ENCODE data around the gene NKIRAS1.

DNA sequence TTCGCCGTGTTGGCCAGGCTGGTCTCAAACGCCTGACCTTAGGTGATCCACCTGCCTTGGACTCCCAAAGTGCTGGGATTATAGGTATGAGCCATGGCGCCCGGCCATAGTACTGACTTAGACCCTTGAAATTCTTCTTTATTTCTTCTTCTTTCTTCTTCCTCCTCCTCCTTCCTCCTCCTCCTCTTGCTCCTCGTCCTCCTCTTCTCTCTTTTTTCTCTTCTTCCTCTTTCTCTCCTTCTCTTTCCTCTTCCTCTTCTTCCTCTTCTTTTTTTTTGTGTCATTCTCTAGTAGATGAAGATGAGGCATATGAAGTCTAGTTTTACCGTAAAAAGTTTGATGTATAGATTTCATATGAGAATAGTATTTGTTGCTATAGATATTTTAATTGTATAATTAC lies 9.5 kb upstream of the NKIRAS1 start:
- TF ChIP-seq, protein P1, sequence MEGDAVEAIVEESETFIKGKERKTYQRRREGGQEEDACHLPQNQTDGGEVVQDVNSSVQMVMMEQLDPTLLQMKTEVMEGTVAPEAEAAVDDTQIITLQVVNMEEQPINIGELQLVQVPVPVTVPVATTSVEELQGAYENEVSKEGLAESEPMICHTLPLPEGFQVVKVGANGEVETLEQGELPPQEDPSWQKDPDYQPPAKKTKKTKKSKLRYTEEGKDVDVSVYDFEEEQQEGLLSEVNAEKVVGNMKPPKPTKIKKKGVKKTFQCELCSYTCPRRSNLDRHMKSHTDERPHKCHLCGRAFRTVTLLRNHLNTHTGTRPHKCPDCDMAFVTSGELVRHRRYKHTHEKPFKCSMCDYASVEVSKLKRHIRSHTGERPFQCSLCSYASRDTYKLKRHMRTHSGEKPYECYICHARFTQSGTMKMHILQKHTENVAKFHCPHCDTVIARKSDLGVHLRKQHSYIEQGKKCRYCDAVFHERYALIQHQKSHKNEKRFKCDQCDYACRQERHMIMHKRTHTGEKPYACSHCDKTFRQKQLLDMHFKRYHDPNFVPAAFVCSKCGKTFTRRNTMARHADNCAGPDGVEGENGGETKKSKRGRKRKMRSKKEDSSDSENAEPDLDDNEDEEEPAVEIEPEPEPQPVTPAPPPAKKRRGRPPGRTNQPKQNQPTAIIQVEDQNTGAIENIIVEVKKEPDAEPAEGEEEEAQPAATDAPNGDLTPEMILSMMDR (IDR thresholded peaks at IDR 0.05) = no peak
- TF ChIP-seq EZH2 (IDR thresholded peaks at IDR 0.05) (no peak), EZH2phosphoT487 (IDR thresholded peaks at IDR 0.05) (no peak)

Data from neural progenitor cell (in vitro differentiated cells).